ENCODE measurements around the gene GSX1.
"Not testable (repeated sequence)": the region's sequence is repeated elsewhere in the genome, so short reads cannot be mapped to it uniquely, and the experiment has no call there.

Gene GSX1

DNA sequence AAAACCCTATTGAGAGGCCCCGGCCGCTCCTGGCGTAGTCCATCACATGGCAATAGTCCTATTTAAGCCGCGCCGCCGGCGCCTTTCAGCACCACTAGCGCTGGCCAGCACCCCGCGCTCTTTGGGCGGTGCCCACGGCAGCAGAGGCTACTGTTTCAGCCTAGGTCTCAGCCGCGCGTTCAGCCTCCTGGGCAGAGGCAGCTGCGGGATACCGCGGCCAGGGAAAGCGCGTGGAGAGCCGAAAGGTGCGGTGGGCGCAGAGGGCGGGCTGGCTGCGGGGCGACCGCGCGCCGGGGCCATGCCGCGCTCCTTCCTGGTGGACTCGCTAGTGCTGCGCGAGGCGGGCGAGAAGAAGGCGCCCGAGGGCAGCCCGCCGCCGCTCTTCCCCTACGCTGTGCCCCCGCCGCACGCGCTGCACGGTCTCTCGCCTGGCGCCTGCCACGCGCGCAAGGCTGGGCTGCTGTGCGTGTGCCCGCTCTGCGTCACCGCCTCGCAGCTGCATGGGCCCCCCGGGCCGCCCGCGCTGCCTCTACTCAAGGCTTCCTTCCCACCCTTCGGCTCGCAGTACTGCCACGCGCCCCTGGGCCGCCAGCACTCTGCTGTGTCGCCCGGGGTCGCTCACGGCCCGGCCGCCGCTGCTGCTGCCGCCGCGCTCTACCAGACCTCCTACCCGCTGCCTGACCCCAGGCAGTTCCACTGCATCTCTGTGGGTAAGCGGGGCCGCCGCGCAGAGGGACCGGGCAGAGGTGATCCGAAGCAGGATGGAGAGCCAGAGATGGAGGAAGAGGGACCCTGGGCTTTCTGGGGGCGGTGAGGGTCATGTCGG lies at the start of gene GSX1:
TSS of gene GSX1 (plus strand) at position 91 of the 826 bp plus-strand sequence. CDS start at position 299, 208 bp downstream.
- DNase-seq (ENCODE audit: low read depth), result peak; percentile 7

DNA sequence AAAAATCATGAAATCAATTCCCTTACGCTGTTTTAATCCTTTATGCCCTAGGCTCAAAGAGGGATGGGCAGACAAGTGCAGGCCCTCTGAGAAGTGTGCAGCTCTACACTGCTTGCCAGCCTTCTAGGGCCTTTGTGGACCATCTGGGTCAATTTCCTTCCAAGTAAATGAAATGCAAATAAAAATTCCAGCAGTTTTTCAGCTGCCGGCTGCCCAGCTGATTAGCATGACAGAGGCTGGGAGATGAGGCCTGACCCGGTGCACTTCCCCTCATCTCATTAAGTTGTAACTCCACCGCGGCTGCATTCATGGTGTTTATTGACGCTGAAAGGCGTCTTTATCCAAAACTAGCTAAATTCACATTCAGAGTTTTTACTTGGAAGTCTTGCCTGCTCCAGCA lies 47.5 kb upstream of the GSX1 start:
- DNase-seq (ENCODE audit: low read depth), result no peak

GRCh38 chr13:27745301-27745700 lies 47.0 kb upstream of the GSX1 start:
- no peak for DNase-seq (ENCODE audit: low read depth)

GRCh38 chr13:27748143-27748542 lies 44.1 kb upstream of the GSX1 start:
- not testable (repeated sequence) for DNase-seq (ENCODE audit: low read depth)

GRCh38 chr13:27751953-27752532 lies 40.2 kb upstream of the GSX1 start:
- no peak for DNase-seq (ENCODE audit: low read depth)

DNA sequence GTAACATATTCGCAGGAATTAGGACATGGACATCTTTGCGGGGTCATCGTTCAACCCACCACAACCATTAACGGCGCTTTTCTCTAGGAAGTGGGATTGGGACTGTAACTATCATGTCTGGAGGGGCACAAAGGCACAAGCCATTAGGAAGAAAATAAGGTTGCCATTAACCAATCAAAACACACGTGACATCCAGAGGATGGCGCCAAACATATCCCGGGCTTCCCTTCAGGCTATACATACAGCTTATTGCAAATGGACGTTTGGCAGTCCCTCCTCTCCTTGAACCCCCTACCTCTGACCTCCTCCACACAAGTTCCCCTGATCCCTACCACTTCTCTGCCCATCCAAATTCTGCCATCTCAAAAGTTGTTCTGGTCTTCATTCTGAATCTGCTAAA lies 26.6 kb upstream of the GSX1 start:
- DNase-seq (ENCODE audit: low read depth), result no peak

DNA sequence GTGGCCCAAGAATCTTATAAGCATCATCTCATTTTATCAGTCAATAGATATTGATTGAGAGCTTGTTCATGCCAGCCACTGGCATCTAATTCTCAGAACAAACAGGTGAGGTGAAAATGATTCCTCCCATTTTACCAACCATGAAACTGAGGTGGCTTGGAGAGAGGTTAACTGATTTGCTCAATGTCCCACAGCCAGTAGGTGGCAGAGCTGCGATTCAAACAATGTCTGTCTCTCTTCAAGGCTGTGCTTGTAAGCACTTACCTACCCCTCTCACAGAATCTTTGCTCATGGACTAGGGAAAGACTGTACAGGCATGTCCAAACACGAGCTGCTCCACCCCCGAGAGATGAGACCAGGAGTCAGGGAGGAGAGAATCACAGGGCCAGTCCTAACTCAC lies 21.5 kb upstream of the GSX1 start:
- no peak for DNase-seq (ENCODE audit: low read depth)

GRCh38 chr13:27772651-27773425 lies 19.4 kb upstream of the GSX1 start:
- no peak for DNase-seq (ENCODE audit: low read depth)

DNA sequence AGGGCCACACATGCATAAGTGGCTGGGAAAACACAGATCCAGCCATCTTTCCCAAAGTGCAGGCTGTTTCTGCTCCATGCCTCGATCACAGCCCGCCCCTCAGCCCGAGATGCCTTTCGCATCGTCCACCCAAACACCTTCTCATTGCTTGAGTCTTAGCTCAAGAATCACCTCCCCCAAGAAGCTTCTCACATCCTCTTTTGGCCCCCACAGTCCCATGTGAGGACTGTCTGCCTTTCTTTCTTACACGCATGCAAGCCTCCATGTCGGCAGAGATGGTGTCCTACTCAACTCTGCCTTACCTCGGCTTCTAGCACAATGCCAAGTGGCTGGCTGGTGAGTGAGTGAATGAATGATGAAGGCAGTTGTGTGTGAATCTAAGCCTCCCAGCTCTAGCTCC lies 18.1 kb upstream of the GSX1 start:
- DNase-seq (ENCODE audit: low read depth), result no peak

DNA sequence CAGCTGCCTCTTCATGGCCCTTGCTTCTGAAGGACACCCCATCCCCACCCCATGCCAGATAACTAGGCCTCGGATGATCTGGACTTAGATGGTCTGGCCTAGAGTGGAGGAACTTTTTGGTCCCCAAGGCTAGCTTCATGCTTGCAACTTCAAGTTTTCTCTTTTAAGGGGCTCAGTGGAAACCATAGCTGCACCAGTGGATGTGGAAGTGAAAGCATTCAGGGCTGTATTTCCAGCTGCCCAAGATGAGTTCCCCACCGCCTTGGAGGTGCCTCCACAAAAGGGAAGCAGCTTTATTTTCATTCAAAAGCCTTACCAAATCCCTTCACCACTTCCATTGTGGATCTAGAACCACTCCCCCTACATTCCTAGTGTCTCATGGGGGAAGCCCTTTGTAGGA lies 17.6 kb upstream of the GSX1 start:
- no peak for DNase-seq (ENCODE audit: low read depth)

- DNase-seq (ENCODE audit: low read depth), result no peak
Observed at GRCh38 chr13:27775943-27776342, 16.3 kb upstream of the GSX1 start.

GRCh38 chr13:27782151-27782550 lies 10.1 kb upstream of the GSX1 start:
- no peak for DNase-seq (ENCODE audit: low read depth)

- no peak for DNase-seq (ENCODE audit: low read depth)
Observed at GRCh38 chr13:27783111-27783510, 9.2 kb upstream of the GSX1 start.

DNA sequence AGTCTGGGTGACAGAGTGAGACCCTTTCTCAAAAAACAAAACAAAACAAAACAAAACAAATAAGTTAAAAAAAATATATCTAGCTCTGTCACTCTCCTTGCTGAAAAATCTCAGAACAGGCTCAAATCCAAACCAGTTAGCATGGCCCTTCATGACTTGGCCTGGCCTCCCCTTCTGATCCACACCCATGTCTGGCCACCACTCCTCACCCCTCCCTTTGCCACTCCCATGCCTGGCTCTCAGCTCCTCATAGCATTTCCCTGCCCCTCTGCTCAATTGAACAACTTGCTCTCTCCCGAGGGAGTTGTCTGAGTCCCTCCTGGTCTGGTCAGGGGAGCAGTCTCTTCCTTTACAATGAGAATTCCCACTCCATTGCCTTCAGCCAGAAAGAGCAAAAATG lies 4.0 kb upstream of the GSX1 start:
- no peak for DNase-seq (ENCODE audit: low read depth)

GRCh38 chr13:27789153-27789494 lies 3.2 kb upstream of the GSX1 start:
- no peak for DNase-seq (ENCODE audit: low read depth)

DNA sequence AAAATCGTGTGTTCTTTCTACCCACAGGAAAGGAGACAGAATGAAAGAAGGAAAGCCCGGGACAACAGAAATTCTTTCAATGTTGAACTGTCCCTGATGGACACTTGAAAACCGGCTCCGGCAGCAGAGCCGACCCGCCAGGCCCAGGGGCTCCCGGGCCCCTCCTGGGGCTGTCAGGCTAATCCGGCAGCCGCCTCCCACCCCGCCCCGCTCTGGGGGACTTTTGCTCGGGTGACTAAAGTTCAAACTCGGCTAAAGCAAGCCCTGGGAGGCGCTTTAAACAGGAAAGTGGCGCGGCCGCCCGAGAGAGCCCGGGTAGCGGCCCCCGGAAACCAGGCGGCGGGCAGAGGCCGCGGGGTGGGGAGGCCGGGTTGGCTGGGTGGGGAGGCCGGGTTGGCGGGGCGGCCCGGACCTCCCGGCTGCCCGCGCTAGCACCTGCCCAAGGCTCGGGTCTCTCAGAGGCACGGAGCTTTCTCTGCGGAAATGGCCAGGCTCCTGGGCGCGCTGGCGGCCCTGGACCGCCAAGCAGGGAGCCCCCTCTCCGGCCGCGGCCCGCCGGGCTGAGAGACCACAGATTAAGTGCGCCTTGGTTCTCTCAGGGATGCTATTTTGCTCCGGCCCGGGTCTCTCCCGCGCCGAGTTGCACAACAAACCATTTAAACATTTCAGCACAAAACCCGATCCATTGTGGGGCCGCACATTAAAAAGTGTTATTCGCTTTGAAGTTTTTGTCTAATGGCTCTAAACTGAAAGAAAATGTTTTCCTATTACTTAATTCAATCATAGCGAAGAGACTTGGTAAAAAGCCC lies 2.6 kb upstream of the GSX1 start:
- DNase-seq (ENCODE audit: low read depth), result no peak

GRCh38 chr13:27790523-27790922 lies 1.8 kb upstream of the GSX1 start:
- DNase-seq (ENCODE audit: low read depth), result no peak

GRCh38 chr13:27791146-27791900 lies 960 bp upstream of the GSX1 start:
- DNase-seq (ENCODE audit: low read depth), result no peak

DNA sequence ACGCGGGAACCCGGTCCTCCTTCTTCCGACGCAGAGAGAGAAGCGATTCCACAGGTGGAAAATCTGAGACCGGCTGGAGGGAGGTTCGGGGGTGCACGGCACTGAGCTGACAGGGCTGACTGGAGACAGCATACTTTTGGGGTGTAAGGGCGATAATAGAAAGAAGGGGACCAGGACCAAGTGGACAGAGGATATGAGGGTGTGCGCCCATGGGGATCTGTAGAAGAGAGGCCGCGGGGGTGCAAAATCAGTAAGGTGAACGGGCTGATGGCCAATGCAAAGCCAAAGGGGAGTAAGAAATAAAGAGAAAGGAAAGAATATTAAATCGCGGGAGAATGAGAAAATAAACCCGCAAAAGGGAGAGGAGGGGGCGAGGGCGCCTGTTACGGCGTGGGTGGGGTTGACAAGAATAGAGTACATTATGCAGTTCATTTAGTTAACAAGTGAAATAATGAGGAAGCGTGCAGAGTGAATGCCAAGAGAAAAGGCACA lies 336 bp upstream of the GSX1 start:
- DNase-seq (ENCODE audit: low read depth), result no peak

DNA sequence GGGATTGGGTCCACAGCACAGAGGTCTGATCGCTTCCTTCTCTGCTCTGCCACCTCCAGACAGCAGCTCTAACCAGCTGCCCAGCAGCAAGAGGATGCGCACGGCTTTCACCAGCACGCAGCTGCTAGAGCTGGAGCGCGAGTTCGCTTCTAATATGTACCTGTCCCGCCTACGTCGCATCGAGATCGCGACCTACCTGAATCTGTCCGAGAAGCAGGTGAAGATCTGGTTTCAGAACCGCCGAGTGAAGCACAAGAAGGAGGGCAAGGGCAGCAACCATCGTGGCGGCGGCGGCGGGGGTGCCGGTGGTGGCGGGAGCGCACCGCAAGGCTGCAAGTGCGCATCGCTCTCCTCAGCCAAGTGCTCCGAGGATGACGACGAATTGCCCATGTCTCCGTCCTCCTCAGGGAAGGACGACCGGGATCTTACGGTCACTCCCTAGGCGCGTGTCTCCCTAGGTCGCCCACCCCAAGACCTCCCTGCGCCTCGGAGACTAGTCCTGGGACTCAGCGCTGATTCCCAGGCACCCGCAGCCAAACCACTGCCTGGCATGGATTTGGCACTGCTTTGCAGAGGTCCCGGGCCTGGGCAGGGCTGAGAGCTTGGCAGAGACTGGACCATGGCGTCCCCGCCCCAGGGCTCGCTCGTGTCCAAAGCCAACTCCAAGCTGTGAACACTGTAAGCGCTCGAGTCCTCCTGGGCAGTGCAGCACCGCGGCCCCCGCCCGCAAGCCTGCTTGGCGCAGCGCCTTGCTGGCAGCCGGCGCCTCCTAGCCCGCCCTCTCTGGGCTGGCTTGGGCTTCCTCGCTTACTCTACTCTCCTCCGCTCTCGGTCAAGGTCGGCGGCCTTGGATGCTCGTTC lies 1.5 kb downstream of the GSX1 start:
- no peak for DNase-seq (ENCODE audit: low read depth)

GRCh38 chr13:27794368-27794691 lies 2.0 kb downstream of the GSX1 start:
- DNase-seq (ENCODE audit: low read depth), result no peak

All from stimulated activated CD8-positive, alpha-beta memory T cell treated with anti-CD3 and anti-CD28 coated beads, Interleukin-12 subunit alpha, Interleukin-12 subunit beta, amount 100 ng/mL, for 4 hours (primary cell).